HG03280 (cell line): Measurements from ENCODE around the gene PLK5.

Source experiments
- ATAC-seq: cut with Tn5 transposase; IDR thresholded peaks from one replicate; pipeline ENCODE4 v1.9.1; 2021; ENCODE audit warnings: mild to moderate bottlenecking, moderate library complexity; ENCODE audit not compliant: unreplicated experiment

Gene PLK5

DNA sequence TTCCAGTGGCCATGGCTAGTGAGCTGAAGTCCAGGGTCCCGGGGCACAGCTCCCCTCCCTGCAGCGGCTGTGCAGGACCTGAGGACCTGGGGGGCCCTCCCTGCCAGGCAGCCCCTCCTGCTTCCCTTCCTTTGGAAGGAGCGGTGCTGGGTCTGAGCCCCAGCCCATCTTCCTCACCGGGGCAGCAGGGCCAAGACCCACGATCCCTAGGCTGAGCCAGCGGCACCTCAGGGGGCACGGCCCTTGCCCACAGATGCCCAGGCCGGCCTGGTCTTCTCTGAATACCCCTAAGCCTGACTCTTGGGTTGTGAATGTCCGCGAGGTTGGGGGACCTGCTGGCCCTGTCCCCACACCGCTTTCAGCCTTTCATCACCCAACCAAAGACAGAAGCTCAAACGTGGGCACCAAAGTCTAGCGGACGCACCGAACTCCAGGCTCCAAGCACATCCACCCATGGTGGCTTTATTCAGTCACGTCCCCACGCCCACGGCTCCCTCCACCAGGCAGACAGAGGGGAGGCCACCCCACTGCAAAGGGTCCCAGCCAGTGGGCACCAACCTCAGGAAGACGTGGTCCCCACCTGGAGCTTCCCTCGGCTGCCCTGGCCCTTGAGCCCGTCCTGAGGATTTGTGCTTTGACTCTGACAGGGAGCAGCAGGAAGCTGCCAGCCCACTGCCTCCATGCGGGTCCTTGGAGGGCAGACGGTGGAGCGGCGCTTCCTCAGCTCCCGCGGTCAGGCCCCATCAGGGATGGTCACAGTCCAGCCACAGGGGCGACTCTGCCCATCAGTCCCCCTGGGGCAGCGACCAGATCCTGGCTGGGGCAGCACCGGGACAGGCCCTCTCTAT is 52.6 kb downstream of the PLK5 start:
- no peak for ATAC-seq

DNA sequence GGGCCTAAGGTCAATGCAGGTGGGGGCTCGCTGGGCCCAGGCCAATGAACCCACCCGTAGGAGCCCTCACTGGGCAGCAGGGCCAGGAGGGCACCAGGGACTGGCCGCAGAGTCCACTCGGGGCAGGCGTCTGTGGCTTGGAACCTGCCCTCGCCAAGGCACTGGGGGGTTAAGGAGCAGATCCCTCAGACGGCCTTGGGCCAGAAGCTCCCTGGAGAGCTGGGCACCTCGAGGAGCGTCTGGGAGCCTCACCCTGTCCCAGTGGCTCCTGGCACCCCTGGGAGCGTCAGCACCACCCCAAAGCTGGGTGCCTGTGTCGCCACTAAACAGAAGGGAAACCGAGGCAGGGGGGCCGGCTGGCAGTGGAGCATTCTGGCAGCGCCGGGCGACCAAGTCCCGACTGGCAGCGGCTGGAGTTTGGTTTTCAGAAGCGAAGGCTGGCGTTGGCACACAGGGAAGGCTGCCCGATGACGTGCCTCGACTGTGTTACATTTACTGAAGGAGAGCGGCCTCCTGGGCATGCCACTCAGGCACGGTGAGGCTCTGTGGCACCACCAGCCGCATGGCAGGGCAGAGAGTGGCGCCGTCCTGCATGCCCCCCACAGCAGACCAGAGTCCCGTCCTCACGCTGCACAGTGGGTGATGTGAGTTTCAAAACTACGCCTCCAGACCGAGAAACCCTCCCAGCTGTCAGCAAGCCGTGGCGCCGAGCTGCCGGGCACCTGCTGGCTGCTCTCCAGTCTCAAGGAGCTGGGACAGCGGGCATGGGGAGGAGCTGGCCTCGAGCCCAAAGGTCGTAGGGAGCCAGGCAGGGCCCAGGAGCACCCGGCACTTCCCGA is 53.4 kb downstream of the PLK5 start:
- ATAC-seq, result no peak

DNA sequence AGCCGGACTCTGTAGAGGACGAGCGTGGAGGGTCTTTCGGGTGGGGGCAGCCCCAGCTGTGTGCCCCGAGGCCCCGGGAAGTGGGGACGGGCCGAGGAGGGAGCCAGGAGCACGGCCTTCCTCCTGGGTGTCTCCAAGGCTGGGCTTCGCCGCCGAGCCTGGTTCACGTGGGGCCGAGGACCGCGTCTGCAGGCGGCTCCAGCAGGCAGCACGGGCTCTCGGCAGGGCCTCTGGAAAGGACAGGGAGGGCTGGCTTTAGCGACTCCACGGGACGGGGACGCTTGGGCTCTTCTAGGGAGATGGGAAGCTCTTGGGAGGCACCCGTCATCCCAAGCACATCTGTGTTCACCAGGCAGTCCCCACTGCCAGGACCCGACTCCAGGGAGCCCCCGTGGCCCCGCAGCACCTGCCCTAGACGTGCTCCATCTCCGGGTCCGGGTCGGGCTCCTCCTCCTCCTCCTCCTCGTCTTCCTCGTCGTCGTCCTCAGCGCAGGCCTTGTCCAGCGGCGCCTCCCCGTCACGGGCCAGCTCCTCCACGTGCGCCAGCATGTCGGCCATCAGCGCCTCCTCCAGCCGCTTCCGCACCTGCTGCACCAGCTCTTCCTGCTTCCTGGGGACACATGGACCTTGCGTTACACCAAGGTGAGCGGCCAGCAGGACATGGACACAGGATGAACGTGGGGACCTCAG is 54.2 kb downstream of the PLK5 start:
- no peak for ATAC-seq

DNA sequence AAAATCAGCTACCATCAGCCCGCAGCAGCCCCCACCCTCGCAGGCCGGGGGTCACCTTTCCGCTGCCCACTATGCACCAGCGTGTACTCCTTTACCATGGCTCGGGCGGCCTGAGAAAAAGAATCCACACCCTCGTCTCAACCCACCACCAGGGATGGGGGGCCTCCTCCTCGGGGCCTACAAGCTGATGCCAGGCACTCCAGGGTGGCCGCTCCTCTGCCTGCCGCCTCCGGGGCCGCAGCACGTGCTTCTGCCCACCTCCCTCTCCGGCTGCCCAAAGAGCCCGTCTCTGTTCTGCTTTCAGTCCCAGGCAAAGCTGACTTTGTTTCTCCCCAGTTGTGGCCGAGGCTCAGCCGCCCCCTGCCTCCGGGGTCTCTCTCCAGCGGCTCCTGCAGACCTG is 55.3 kb downstream of the PLK5 start:
- no peak for ATAC-seq

DNA sequence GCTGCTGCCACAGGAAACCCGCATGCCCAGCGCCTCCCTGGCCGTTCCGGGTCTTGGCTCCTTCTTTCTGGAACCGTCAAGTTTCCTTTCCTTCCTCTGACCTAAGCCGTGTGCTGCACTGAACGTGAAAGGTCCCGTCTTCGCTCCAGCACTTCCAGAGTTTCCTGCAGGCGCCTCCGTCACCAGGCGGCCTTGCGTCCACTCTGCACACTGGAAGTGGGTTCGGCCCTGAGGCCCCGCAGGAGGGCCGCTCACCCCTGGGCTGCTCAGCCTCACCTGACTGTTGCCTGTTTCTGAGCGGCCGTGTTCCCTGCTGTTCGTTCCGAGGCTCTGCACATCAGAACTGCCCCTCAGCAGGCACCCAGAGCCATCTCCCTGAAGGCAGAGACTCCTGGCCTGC is 56.5 kb downstream of the PLK5 start:
- ATAC-seq, result no peak

DNA sequence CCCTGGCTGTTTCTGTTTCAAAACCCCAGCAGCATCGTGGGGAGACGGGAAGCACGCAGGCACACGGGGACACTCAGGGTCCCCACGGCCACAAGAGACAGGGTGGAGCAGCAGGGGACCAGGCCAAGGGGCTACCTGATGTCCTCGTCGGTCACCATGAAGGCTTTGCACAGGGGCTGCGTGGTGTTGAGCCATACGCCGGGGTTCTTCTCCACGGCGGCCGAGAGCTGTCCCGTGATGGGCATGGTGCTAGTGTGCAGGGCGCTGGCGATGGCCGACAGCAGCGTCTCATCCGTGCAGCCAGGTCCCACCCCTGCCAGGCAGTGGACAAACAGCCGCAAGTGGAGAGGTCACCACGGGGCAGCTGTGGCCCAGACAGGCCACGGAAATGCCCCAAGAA is 57.1 kb downstream of the PLK5 start:
- no peak for ATAC-seq

DNA sequence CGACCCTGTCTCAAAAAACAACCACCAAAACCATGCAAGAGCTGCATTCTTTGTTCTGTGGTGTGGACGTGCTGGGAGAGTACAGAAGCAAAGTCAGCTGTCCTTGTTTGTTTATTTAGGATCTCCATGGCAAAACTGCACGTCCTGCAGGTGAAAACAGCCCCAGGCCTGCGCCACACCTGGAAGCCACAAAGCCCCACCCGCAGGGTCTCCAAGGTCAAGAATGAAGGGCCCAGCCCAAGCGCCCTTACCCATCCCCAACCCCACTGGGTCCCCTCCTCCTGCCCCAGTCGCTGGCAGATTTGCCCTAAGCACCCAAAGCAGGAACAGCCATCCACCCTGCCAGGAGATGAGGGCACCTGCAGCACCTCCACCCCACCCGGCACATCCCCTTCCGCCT is 58.3 kb downstream of the PLK5 start:
- no peak for ATAC-seq

DNA sequence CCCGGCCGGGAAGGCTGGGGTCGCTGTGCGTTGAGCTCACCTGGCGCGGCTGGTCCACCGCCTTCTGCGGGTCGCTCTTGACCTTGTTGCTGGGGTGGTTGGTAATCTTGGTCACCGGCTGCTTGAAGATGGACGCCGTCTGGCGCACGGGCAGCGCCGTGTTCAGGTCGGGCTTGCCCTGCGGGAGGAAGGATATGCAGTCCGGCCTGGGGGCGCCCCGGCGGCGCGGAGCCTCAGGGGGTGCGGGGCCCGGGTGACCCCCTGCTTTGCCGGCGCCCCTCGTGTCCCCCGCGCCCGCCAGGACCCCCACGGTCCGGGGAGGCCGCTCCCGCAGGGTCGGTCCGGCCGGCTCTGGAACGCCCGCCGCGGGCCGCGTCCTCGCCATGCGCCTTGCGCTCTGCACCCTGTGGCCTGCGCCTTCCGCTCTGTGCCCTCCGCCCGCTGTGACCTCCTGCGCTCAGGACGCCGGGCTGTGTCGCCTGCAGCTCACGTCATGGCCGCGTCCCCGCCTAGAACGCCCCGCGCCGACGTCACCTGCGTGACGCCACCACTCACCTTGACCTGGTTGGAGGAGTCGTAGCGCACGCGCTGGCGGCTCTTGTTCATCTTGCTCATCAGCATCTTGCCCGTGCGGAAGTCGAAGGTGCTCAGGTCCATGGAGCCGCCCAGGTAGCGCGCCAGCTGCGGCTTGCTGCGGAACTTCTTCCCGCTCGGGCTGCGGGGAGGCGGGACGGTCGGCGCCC is 60.8 kb downstream of the PLK5 start:
- ATAC-seq, result no peak

DNA sequence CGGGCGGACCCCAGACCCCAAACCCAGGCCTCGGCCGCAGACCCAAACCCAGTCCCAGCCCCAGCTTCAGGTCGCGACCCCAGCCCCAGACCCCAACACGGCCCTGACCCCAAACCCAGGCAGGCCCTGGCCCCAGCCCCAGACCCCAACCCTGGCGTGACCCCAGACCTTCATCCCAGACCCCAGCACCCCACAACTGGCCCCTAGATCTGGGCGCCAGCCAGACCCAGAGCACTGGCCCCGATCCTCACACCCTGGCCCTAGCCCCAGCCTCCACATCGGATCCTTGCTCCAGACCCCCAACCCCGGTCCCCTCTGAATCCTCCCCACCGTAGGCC is 61.3 kb downstream of the PLK5 start:
- ATAC-seq, result no peak
